GM10248 (cell line): ENCODE data around the gene SRRD.

Source experiments
- CTCF ChIA-PET: fragments of 300-600 bp; sonication (Branson Sonifier 250); formaldehyde crosslinking; extraction: SDS; loops from one replicate; lab custom pipeline; 2021; ENCODE audit warnings: antibody characterized with exemption; lab: Yijun Ruan, JAX
- POLR2A ChIA-PET: fragments of 350-650 bp; sonication (Branson Sonifier 250); formaldehyde crosslinking; extraction: SDS; loops from one replicate; lab custom pipeline; 2020; ENCODE audit warnings: antibody characterized with exemption; lab: Yijun Ruan, JAX
- DNase-seq: peaks from one replicate; pipeline ENCODE4 v3.0.0; 2012; ENCODE audit errors: extremely low spot score
- TF ChIP-seq, protein P1 (sequence below): IDR thresholded peaks from 2 replicates; pipeline ENCODE4 v1.5.1; 2012; ENCODE audit warnings: mild to moderate bottlenecking, low read depth; ENCODE audit errors: extremely low read depth, missing control alignments, control extremely low read depth

The SRRD gene

GRCh38 chr22:26514419-26515161 is 30.9 kb downstream of the SRRD start:
- ChIA-PET POLR2A (no interaction called here), CTCF (interaction anchor here (1.1 to 1.2 kb wide), 2 partner anchors 12 to 151 kb away, joined by 3 read pairs; no protein-coding TSS in a partner anchor)

DNA sequence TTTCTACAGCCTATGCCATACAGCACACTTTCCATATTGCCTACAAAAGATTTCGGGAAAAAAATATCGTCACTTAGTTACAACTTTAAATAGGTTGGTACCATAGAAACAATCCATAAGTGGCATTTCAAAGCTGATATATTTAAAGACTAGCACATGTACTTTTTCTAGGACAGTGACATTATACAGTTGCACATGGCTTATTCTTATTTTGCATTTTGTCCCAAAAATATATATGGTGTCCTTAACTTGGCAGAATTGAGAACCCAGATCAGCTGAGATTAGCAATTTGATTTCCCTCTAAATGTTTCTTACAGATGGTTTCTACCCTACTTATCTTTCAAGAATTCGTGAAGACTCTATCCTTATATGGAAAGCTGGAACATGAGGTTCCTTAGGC is 32.3 kb downstream of the SRRD start:
- CTCF ChIA-PET = interaction anchor here (1.1 to 1.3 kb wide), 2 partner anchors 13 to 158 kb away, joined by 3 read pairs; no protein-coding TSS in a partner anchor
- no peak for DNase-seq
- POLR2A ChIA-PET = no interaction called here
- TF ChIP-seq, protein P1, sequence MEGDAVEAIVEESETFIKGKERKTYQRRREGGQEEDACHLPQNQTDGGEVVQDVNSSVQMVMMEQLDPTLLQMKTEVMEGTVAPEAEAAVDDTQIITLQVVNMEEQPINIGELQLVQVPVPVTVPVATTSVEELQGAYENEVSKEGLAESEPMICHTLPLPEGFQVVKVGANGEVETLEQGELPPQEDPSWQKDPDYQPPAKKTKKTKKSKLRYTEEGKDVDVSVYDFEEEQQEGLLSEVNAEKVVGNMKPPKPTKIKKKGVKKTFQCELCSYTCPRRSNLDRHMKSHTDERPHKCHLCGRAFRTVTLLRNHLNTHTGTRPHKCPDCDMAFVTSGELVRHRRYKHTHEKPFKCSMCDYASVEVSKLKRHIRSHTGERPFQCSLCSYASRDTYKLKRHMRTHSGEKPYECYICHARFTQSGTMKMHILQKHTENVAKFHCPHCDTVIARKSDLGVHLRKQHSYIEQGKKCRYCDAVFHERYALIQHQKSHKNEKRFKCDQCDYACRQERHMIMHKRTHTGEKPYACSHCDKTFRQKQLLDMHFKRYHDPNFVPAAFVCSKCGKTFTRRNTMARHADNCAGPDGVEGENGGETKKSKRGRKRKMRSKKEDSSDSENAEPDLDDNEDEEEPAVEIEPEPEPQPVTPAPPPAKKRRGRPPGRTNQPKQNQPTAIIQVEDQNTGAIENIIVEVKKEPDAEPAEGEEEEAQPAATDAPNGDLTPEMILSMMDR = no peak

More at GRCh38 chr22:26514419-26515161, 30.9 kb downstream of the SRRD start:
- TF ChIP-seq, protein P1 = no peak
- no peak for DNase-seq

- CTCF ChIA-PET = interaction anchor here (1.1 to 1.3 kb wide), 2 partner anchors 13 to 157 kb away, joined by 3 read pairs; no protein-coding TSS in a partner anchor
These were observed 32.8 kb downstream of the SRRD start for GRCh38 chr22:26516503-26516902.

GRCh38 chr22:26517429-26517828 is 33.8 kb downstream of the SRRD start:
- CTCF ChIA-PET = no interaction called here
- no peak for DNase-seq
- POLR2A ChIA-PET = no interaction called here
- TF ChIP-seq, protein P1 = no peak

More at GRCh38 chr22:26516503-26516902, 32.8 kb downstream of the SRRD start:
- TF ChIP-seq, protein P1 = no peak
- POLR2A ChIA-PET = interaction anchor here (0.5 kb wide), 1 partner anchor 16 kb away, joined by 3 read pairs; no protein-coding TSS in a partner anchor
- no peak for DNase-seq

GRCh38 chr22:26522012-26522411 is 38.3 kb downstream of the SRRD start:
- TF ChIP-seq, protein P1 = no peak
- ChIA-PET CTCF (interaction anchor here (0.7 to 2.0 kb wide), 4 partner anchors 9 to 21 kb away, joined by 3 to 10 read pairs (median 5); partner anchors contain the start of gene TFIP11), POLR2A (no interaction called here)
- no peak for DNase-seq

DNA sequence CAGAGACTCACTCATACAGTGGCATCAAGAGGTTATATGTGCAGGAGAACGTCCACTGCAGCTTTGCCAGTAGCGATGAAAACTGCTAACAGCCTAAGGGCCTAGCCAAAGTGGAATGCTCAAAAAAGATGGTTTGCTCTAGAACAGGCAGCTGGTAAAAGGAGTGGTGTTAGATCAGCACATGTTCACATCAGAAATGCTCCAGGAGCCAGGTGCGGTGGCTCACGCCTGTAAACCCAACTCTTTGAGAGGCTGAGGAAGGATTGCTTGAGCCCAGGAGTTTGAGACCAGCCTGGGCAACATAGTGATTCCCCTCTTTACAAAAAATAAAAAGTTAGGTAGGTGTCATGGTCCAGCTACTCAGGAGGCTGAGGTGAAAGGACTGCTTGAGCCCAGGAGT is 38.9 kb downstream of the SRRD start:
- ChIA-PET POLR2A (no interaction called here), CTCF (interaction anchor here (0.7 to 2.0 kb wide), 4 partner anchors 10 to 21 kb away, joined by 3 to 10 read pairs (median 5); partner anchors contain the start of gene TFIP11)
- TF ChIP-seq, protein P1 = no peak
- DNase-seq = no peak
